Breast epithelium (tissue), 3 donors: Measurements from ENCODE around the gene GPR78.

Experiments
- POLR2A ChIP-seq: fragments of 450-650 bp; IDR thresholded peaks from one replicate; pipeline ENCODE4 v1.6.1; 2016; ENCODE audit warnings: antibody characterized with exemption, mild to moderate bottlenecking, moderate library complexity
- POLR2AphosphoS5 ChIP-seq, 3 donors: sonication (generic); formaldehyde crosslinking; IDR thresholded peaks; one replicate each; pipeline ENCODE4 v1.6.1; 2017; ENCODE audit warnings: antibody characterized with exemption in 3 of 3
- TF ChIP-seq, protein P1 (sequence below), 3 donors: fragments of 450-650 bp; IDR thresholded peaks; one replicate each; pipeline ENCODE4 v1.5.1; 2016 to 2017; ENCODE audit warnings: antibody characterized with exemption in 3 of 3, mild to moderate bottlenecking in 3 of 3, moderate library complexity in 3 of 3

DNA sequence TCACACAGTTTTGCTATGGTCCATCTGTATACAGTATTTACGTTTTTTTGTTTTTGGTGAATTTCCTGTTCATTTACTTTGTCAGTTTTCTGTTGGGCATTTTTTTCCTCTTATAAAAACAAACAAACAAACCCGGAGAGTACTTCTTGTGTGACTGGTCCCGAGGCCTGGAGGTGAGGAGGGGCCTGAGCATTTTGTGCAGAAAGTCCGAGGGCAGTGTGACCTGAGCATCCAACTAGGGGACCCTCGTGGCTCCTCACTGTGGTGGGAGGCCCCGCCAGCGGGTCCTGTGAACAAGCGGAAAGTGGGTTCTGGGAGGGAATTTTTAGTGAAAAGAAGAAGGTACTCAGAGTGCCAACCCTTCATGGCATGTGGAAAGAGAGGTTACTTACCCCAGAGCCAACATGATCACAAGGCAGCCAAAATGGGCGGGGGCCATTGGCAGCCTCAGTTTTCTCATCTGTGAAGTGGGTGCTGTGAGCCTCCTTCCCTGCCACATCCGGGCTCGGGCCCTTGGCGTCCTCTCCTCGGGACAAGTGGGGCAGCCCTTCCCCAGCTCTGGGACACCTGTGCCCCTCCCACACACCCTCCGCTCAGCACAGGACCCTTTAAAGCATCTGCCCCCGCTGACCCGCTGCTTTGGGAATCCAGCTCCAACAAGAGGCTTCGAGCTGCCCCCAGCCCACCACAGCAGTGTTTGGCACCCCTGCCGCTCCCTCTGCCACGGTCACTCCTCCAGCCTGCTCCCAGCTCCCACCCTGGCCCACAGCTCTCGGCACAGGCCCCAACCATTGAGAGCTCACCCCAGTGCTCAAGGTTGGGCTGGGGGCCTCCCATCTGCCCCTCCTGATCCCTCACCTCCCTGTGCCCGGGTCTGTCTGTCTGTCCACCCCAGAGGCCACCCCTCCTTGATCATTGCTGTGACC, 22.8 kb upstream of the GPR78 start:
- TF ChIP-seq, protein P1, sequence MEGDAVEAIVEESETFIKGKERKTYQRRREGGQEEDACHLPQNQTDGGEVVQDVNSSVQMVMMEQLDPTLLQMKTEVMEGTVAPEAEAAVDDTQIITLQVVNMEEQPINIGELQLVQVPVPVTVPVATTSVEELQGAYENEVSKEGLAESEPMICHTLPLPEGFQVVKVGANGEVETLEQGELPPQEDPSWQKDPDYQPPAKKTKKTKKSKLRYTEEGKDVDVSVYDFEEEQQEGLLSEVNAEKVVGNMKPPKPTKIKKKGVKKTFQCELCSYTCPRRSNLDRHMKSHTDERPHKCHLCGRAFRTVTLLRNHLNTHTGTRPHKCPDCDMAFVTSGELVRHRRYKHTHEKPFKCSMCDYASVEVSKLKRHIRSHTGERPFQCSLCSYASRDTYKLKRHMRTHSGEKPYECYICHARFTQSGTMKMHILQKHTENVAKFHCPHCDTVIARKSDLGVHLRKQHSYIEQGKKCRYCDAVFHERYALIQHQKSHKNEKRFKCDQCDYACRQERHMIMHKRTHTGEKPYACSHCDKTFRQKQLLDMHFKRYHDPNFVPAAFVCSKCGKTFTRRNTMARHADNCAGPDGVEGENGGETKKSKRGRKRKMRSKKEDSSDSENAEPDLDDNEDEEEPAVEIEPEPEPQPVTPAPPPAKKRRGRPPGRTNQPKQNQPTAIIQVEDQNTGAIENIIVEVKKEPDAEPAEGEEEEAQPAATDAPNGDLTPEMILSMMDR (IDR thresholded peaks at IDR 0.05) = no peak
- no peak for TF ChIP-seq POLR2A
- TF ChIP-seq POLR2AphosphoS5 (IDR thresholded peaks at IDR 0.05) = no peak
